ENCODE results near the gene SND1.

- TF ChIP-seq CTCF (IDR thresholded peaks at IDR 0.05; ENCODE audit: insufficient read depth, low read length, poor library complexity, severe bottlenecking) (no peak), EZH2phosphoT487 (conservative IDR thresholded peaks at IDR 0.05; ENCODE audit: low read length) (no peak)
Observed at GRCh38 chr7:128007303-128007680, 355.3 kb downstream of the SND1 start.

Measured in SU-DHL-6 (cell line).